Endothelial cell of umbilical vein (primary cell): ENCODE data around the gene DISP3.

Source experiments
- EZH2 ChIP-seq: IDR thresholded peaks from 2 replicates; pipeline ENCODE4 v1.6.1; 2012; ENCODE audit warnings: borderline replicate concordance, low read depth, mild to moderate bottlenecking, moderate library complexity, low read length, inconsistent platforms; ENCODE audit not compliant: severe bottlenecking
- FOS ChIP-seq: IDR thresholded peaks from 2 replicates; pipeline ENCODE4 v1.6.1; 2011; ENCODE audit warnings: mild to moderate bottlenecking, low read length, moderate library complexity, borderline replicate concordance; ENCODE audit not compliant: insufficient read depth
- TF ChIP-seq, protein P1 (sequence below), 2 donors: IDR thresholded peaks; 1 replicate in 1 of 2; 2 replicates in 1 of 2; pipeline ENCODE4 v1.5.1; 2011; ENCODE audit warnings: low read length in 2 of 2, mild to moderate bottlenecking in 2 of 2, moderate library complexity in 2 of 2, control low read depth in 1 of 2, inconsistent platforms in 1 of 2, low read depth in 1 of 2; ENCODE audit not compliant: insufficient read depth in 1 of 2; ENCODE audit errors: extremely low read depth in 1 of 2

DNA sequence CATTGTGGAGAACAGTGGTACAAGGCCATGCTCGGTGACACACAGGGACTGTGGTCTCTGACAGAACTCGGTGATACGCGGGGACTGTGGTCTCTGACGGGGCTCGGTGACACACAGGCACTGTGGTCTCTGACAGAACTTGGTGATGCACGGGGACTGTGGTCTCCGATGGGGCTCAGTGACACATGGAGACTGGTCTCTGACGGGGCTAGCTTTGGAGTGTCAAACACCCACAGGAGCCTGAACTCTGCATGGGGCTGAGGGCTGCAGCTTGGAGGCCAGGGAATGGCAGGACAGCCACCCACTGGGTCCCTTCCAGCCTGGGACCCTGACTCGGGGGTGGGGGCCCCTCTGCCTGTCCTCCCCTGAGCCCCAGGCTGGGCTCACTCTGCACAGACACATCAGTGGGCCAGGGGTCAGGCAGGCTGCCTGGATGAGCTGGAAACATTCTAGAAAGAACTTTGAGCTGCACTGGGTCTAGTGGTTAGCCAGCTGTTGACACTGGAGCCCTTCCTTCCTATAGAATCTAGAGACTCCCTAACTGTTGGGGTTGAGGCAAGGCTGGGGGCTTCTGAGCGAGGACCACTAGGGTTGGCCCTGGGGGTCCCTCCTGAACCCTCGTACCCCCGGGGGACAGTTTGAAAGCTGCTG is 49.8 kb downstream of the DISP3 start:
- TF ChIP-seq FOS (no peak), EZH2 (no peak)
- TF ChIP-seq, protein P1, sequence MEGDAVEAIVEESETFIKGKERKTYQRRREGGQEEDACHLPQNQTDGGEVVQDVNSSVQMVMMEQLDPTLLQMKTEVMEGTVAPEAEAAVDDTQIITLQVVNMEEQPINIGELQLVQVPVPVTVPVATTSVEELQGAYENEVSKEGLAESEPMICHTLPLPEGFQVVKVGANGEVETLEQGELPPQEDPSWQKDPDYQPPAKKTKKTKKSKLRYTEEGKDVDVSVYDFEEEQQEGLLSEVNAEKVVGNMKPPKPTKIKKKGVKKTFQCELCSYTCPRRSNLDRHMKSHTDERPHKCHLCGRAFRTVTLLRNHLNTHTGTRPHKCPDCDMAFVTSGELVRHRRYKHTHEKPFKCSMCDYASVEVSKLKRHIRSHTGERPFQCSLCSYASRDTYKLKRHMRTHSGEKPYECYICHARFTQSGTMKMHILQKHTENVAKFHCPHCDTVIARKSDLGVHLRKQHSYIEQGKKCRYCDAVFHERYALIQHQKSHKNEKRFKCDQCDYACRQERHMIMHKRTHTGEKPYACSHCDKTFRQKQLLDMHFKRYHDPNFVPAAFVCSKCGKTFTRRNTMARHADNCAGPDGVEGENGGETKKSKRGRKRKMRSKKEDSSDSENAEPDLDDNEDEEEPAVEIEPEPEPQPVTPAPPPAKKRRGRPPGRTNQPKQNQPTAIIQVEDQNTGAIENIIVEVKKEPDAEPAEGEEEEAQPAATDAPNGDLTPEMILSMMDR (IDR thresholded peaks at IDR 0.05; ENCODE audit: extremely low read depth in 1 of 2, insufficient read depth in 1 of 2, low read depth in 1 of 2, low read length in 2 of 2), result no peak
